GM12878 (cell line): Measurements from ENCODE around the gene BNIP1. TPM values are rescaled to one million over a fixed set of nuclear protein-coding genes. Genes with fewer than 3 reads are reported as not detected.

ENCODE experiments used
- ATAC-seq: fragments of 200-7000 bp; cut with Tn5 transposase; 3 replicates; pipeline ENCODE4 v1.9.1; 2020; ENCODE audit warnings: mild to moderate bottlenecking, moderate library complexity
- BruUV-seq: library from RNA; stranded (reverse); fragments of 400-500 nt; replicated peaks from 2 replicates; lab custom pipeline; 2021; lab: Mats Ljungman, UMichigan
- CTCF ChIA-PET: fragments of 300-600 bp; sonication (Branson Sonifier 250); formaldehyde crosslinking; extraction: SDS; loops from one replicate; lab custom pipeline; 2021; ENCODE audit warnings: inconsistent platforms; lab: Yijun Ruan, JAX
- POLR2A ChIA-PET: fragments of 350-600 bp; formaldehyde crosslinking; extraction: SDS; loops from one replicate; lab custom pipeline; 2021; ENCODE audit warnings: inconsistent platforms; lab: Charles Lee
- RAD21 ChIA-PET: fragments of 300-600 bp; sonication (Branson Sonifier 250); formaldehyde crosslinking; loops from one replicate; lab custom pipeline; 2023; ENCODE audit warnings: antibody characterized with exemption; ENCODE audit not compliant: unreplicated experiment; lab: Charles Lee
- SMC1A ChIA-PET: fragments of 300-600 bp; sonication (Branson Sonifier 250); formaldehyde crosslinking; loops from one replicate; lab custom pipeline; 2023; ENCODE audit not compliant: unreplicated experiment, uncharacterized antibody; lab: Charles Lee
- DNase-seq: peaks from one replicate; pipeline ENCODE4 v3.0.0-alpha.2; 2011; ENCODE audit warnings: low read depth, low spot score
- FAIRE-seq: peaks from 3 replicates; lab custom pipeline; 2011; peaks lifted over from hg19 to GRCh38; lab: Jason Lieb, UNC
- H2AFZ ChIP-seq: 2 replicates; pipeline ENCODE4 v1.6.0; 2011; ENCODE audit warnings: low read depth, low read length, control low read depth; ENCODE audit not compliant: control insufficient read depth
- H3K27ac ChIP-seq: 2 replicates; pipeline ENCODE4 v1.5.1; 2011; ENCODE audit warnings: control low read depth; ENCODE audit not compliant: control insufficient read depth, insufficient read depth
- H3K27me3 ChIP-seq, 2 experiments: replicated peaks in 1 of 2; 2 replicates each; pipeline versions ENCODE4 v1.6.0 to v1.6.1; 2011; ENCODE audit warnings: low read length in 1 of 2; ENCODE audit not compliant: control insufficient read depth in 2 of 2, insufficient read depth in 2 of 2
- H3K36me3 ChIP-seq, 2 experiments: 2 replicates each; pipeline ENCODE4 v1.5.1; 2011; ENCODE audit warnings: low read length in 1 of 2; ENCODE audit not compliant: control insufficient read depth in 2 of 2, insufficient read depth in 2 of 2
- H3K4me1 ChIP-seq: 2 replicates; pipeline ENCODE4 v1.6.1; 2011; ENCODE audit warnings: mild to moderate bottlenecking, low read length, moderate library complexity, mixed read lengths; ENCODE audit not compliant: control insufficient read depth, insufficient read depth
- H3K4me2 ChIP-seq: 2 replicates; pipeline ENCODE4 v1.6.0; 2011; ENCODE audit warnings: control low read depth; ENCODE audit not compliant: control insufficient read depth, insufficient read depth
- H3K4me3 ChIP-seq: fragments of 200-600 bp; sonication (generic); 2 replicates; pipeline ENCODE4 v1.5.1; 2016
- H3K79me2 ChIP-seq: 2 replicates; pipeline ENCODE4 v1.6.0; 2011; ENCODE audit warnings: low read length; ENCODE audit not compliant: control insufficient read depth, insufficient read depth
- H3K9ac ChIP-seq: 2 replicates; pipeline ENCODE4 v1.8.0; 2011; ENCODE audit warnings: low read length, control low read depth, mixed read lengths; ENCODE audit not compliant: control insufficient read depth, insufficient read depth
- H3K9me3 ChIP-seq: replicated peaks from 3 replicates; pipeline ENCODE4 v1.5.1; 2011; ENCODE audit warnings: mild to moderate bottlenecking, low read length; ENCODE audit not compliant: control insufficient read depth, insufficient read depth
- H4K20me1 ChIP-seq: 2 replicates; pipeline ENCODE4 v1.6.0; 2011; ENCODE audit not compliant: control insufficient read depth, insufficient read depth
- ATF7 ChIP-seq: fragments of 450-650 bp; IDR thresholded peaks from 2 replicates; pipeline ENCODE4 v1.6.1; 2016; ENCODE audit warnings: low read depth, mild to moderate bottlenecking
- HDAC6 ChIP-seq: fragments of 200-600 bp; sonication (generic); IDR thresholded peaks from one replicate; pipeline ENCODE4 v1.8.0; 2017; ENCODE audit warnings: antibody characterized with exemption; ENCODE audit not compliant: unreplicated experiment
- MXI1 ChIP-seq: fragments of 150-350 bp; IDR thresholded peaks from 2 replicates; pipeline ENCODE4 v1.6.1; 2011; ENCODE audit warnings: low read depth, mild to moderate bottlenecking, inconsistent platforms, low read length, improper control_type of control experiment
- NR2F1 ChIP-seq: fragments of 450-650 bp; conservative IDR thresholded peaks from 2 replicates; pipeline ENCODE4 v1.6.1; 2017; ENCODE audit warnings: mild to moderate bottlenecking
- POU2F2 ChIP-seq: IDR thresholded peaks from 3 replicates; pipeline ENCODE4 v1.6.1; 2011; ENCODE audit warnings: low read depth, mild to moderate bottlenecking, low read length, borderline replicate concordance
- RFX5 ChIP-seq: IDR thresholded peaks from 2 replicates; pipeline ENCODE4 v1.6.1; 2011; ENCODE audit warnings: low read depth, low read length, improper control_type of control experiment
- ZNF24 ChIP-seq: fragments of 450-650 bp; IDR thresholded peaks from 2 replicates; pipeline ENCODE4 v1.6.1; 2017; ENCODE audit warnings: antibody characterized with exemption, mild to moderate bottlenecking
- WGBS: methylation state at CpG from one replicate; pipeline ENCODE4 v1.1.6; 2016; ENCODE audit warnings: low lambda C conversion rate; ENCODE audit not compliant: insufficient replicate concordance, insufficient coverage; ENCODE audit errors: missing lambda C conversion rate; 5-methylcytosine and 5-hydroxymethylcytosine counted together
- in situ Hi-C: fragments of 300-500 bp; cut with MboI; formaldehyde crosslinking; loops from 9 replicates; pipeline ENCODE4 v1.14.3; 2018; ENCODE audit warnings: mixed read lengths
- intact Hi-C: fragments of 100-400 bp; cut with micrococcal nuclease; formaldehyde crosslinking; loops from one replicate; pipeline ENCODE4 v1.14.2; 2022; ENCODE audit not compliant: unreplicated experiment
- polyA plus RNA-seq, 11 experiments: library from polyadenylated mRNA; depleted of rRNA in 4 of 11; unstranded in 6 of 11; stranded (reverse) in 5 of 11; fragments of >200 nt; fragmentation: Nextera tagmentation in 4 of 11; fragmentation: Illumina TruSeq in 1 of 11; extraction: Ambion mirVana in 4 of 11; extraction: Trizol in 1 of 11; gene quantifications; 1 replicate in 1 of 11; 2 replicates in 10 of 11; pipeline versions ENCODE4 v1.2.1 to v1.2.3, GENCODE V29; 2011 to 2016; ENCODE audit warnings: inconsistent platforms in 2 of 11, missing spikeins in 2 of 11, low read depth in 1 of 11
- total RNA-seq, 4 experiments: library from RNA; depleted of rRNA in 3 of 4; stranded (reverse); fragments of >200 nt in 3 of 4; fragmentation: Illumina TruSeq in 1 of 4; extraction: Trizol in 1 of 4; gene quantifications; 2 replicates each; pipeline versions ENCODE4 v1.2.1 to v1.2.3, GENCODE V29; 2013 to 2021
- TF ChIP-seq, protein P1 (sequence below): fragments of 150-350 bp; IDR thresholded peaks from 2 replicates; pipeline ENCODE4 v1.6.1; 2016; ENCODE audit warnings: low read depth, low read length
- TF ChIP-seq, protein P2 (sequence below): fragments of 450-650 bp; IDR thresholded peaks from 2 replicates; pipeline ENCODE4 v1.6.1; 2017; ENCODE audit warnings: mild to moderate bottlenecking, moderate library complexity
- TF ChIP-seq, protein P3 (sequence below): IDR thresholded peaks from 2 replicates; pipeline ENCODE4 v1.6.1; 2012; ENCODE audit warnings: low read depth, low read length, improper control_type of control experiment
- TF ChIP-seq, protein P4 (sequence below): fragments of 450-650 bp; IDR thresholded peaks from 2 replicates; pipeline ENCODE4 v1.6.1; 2017; ENCODE audit warnings: low read depth, mild to moderate bottlenecking, moderate library complexity

Gene BNIP1
- total and polyA plus RNA-seq, 10 of the 15 experiments (the other 5 are each of a cell fraction or from before 2014, with no cell fraction given): 20.5 to 62.5 (median 27.4) TPM

DNA sequence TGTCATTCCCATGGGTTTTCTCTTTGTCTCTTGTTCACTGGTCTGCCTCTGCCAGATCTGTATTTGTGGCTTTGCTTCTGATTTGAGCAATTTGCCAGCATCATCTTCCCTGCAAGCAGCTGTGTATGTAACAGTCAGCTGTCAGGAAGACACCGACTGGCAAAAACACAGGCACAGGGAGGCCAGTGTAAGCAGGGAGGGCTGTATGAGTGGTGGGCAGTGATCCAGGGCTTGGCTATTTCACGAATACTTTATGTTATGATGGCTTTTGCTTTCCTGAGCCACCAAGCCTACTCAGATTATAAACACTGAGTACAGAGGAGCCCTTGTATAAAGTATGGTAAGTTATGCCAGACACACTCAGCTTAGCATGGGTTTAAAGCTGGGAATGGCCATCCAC, 11.6 kb downstream of the BNIP1 start:
- Histone ChIP-seq H2AFZ (no peak overlapping the region), H3K9me3 (no peaks in the 10 kb centered on the region), H3K4me1 (no peaks in the 10 kb centered on the region), H3K9ac (no peak overlapping the region), H3K27ac (no peak overlapping the region), H3K79me2 (no peaks in the 10 kb centered on the region), H3K4me3 (no peak overlapping the region), H3K36me3 (peaks cover 8 to 18% of the 10 kb centered on the region in 2 experiments), H3K27me3 (no peaks in the 10 kb centered on the region), H4K20me1 (no peaks in the 10 kb centered on the region), H3K4me2 (no peak overlapping the region)
- in situ Hi-C loops: no loop called here
- no peak for FAIRE-seq
- intact Hi-C loops: no loop called here
- BruUV-seq: no TSS peak
- no peak for DNase-seq
- ChIA-PET SMC1A (no interaction called here), RAD21 (no interaction called here), POLR2A (no interaction called here), CTCF (no interaction called here)
- ATAC-seq: no peak
- 75% methylated on average over 2 of the region's 2 CpGs for WGBS
- TF ChIP-seq RFX5 (no peak), ZNF24 (no peak), MXI1 (no peak), ATF7 (no peak), HDAC6 (no peak), NR2F1 (no peak), POU2F2 (no peak)
- TF ChIP-seq, protein P1, sequence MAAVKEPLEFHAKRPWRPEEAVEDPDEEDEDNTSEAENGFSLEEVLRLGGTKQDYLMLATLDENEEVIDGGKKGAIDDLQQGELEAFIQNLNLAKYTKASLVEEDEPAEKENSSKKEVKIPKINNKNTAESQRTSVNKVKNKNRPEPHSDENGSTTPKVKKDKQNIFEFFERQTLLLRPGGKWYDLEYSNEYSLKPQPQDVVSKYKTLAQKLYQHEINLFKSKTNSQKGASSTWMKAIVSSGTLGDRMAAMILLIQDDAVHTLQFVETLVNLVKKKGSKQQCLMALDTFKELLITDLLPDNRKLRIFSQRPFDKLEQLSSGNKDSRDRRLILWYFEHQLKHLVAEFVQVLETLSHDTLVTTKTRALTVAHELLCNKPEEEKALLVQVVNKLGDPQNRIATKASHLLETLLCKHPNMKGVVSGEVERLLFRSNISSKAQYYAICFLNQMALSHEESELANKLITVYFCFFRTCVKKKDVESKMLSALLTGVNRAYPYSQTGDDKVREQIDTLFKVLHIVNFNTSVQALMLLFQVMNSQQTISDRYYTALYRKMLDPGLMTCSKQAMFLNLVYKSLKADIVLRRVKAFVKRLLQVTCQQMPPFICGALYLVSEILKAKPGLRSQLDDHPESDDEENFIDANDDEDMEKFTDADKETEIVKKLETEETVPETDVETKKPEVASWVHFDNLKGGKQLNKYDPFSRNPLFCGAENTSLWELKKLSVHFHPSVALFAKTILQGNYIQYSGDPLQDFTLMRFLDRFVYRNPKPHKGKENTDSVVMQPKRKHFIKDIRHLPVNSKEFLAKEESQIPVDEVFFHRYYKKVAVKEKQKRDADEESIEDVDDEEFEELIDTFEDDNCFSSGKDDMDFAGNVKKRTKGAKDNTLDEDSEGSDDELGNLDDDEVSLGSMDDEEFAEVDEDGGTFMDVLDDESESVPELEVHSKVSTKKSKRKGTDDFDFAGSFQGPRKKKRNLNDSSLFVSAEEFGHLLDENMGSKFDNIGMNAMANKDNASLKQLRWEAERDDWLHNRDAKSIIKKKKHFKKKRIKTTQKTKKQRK: no peak
- TF ChIP-seq, protein P2, sequence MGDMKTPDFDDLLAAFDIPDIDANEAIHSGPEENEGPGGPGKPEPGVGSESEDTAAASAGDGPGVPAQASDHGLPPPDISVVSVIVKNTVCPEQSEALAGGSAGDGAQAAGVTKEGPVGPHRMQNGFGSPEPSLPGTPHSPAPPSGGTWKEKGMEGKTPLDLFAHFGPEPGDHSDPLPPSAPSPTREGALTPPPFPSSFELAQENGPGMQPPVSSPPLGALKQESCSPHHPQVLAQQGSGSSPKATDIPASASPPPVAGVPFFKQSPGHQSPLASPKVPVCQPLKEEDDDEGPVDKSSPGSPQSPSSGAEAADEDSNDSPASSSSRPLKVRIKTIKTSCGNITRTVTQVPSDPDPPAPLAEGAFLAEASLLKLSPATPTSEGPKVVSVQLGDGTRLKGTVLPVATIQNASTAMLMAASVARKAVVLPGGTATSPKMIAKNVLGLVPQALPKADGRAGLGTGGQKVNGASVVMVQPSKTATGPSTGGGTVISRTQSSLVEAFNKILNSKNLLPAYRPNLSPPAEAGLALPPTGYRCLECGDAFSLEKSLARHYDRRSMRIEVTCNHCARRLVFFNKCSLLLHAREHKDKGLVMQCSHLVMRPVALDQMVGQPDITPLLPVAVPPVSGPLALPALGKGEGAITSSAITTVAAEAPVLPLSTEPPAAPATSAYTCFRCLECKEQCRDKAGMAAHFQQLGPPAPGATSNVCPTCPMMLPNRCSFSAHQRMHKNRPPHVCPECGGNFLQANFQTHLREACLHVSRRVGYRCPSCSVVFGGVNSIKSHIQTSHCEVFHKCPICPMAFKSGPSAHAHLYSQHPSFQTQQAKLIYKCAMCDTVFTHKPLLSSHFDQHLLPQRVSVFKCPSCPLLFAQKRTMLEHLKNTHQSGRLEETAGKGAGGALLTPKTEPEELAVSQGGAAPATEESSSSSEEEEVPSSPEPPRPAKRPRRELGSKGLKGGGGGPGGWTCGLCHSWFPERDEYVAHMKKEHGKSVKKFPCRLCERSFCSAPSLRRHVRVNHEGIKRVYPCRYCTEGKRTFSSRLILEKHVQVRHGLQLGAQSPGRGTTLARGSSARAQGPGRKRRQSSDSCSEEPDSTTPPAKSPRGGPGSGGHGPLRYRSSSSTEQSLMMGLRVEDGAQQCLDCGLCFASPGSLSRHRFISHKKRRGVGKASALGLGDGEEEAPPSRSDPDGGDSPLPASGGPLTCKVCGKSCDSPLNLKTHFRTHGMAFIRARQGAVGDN: no peak
- TF ChIP-seq, protein P3, sequence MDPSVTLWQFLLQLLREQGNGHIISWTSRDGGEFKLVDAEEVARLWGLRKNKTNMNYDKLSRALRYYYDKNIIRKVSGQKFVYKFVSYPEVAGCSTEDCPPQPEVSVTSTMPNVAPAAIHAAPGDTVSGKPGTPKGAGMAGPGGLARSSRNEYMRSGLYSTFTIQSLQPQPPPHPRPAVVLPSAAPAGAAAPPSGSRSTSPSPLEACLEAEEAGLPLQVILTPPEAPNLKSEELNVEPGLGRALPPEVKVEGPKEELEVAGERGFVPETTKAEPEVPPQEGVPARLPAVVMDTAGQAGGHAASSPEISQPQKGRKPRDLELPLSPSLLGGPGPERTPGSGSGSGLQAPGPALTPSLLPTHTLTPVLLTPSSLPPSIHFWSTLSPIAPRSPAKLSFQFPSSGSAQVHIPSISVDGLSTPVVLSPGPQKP: no peak
- TF ChIP-seq, protein P4, sequence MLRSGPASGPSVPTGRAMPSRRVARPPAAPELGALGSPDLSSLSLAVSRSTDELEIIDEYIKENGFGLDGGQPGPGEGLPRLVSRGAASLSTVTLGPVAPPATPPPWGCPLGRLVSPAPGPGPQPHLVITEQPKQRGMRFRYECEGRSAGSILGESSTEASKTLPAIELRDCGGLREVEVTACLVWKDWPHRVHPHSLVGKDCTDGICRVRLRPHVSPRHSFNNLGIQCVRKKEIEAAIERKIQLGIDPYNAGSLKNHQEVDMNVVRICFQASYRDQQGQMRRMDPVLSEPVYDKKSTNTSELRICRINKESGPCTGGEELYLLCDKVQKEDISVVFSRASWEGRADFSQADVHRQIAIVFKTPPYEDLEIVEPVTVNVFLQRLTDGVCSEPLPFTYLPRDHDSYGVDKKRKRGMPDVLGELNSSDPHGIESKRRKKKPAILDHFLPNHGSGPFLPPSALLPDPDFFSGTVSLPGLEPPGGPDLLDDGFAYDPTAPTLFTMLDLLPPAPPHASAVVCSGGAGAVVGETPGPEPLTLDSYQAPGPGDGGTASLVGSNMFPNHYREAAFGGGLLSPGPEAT: no peak
